GM19193 (cell line): ENCODE data around the gene FIGLA.

Source experiments
- POLR2A ChIP-seq: IDR thresholded peaks from 4 replicates; pipeline ENCODE4 v1.6.1; 2011; ENCODE audit not compliant: insufficient read depth, insufficient read length; ENCODE audit errors: extremely low read depth

The FIGLA gene

DNA sequence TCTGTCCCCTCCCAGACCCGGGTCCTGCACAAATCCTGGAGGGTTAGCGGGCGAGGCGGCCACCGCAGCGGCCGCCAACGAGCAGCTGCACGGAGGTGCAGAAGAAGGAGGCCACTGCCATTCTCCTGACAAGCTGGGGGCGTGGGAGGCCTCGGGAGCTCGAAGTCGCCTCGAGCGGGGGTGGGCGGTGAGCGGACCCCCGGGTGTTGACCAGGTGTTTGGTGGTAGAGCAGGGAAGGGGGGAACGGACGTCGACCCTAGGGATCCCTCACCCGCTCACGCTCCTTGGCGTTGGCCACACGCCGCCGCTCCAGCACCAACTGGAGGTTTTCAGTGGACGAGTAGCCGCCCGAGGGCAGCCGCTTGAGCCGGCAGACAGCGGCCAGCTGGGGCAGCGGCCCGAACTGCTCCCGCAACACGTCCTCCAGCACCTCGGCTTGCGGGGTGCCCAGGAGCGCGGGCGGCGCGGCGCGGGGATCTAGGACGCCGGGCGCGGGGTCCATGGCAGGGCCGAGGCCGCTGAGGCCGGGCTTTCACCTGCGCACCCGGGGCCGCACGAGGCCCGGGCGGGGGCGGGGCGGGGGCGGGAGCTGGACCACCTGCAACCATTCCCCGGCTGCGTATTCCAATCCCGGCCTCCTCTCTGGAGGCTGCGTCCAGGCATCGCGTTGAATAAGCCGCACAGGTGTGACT, at the start of gene FIGLA:
Gene FIGLA, minus strand, starts transcription at position 508 of the 693 bp plus-strand sequence. Its CDS starts 5 bp downstream, at position 503.
- TF ChIP-seq POLR2A = no peak

GRCh38 chr2:70837980-70838925, 47.8 kb upstream of the FIGLA start:
- TF ChIP-seq POLR2A = no peak

DNA sequence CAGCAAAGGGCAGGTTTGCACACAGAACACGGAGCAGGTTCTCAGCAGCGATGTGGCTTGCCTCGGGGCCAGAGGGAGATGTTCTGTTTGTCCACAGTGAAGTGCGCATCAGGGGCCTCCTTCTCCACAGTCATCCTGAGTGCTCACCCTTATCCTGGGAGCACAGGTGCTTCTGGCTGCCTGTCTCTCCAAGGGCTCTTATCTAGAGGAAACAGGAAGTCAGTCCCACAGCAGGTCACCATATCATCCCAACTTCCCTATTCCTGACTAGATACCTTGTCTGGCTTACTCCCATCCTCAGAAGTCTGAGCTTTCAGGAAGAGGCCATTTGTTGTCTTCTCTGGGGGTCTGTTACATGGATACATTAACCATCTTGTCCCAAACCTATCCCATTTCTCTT, 45.2 kb upstream of the FIGLA start, which contains the start of gene CD207:
Gene CD207, minus strand, starts transcription at position 174 of the 400 bp plus-strand sequence. Its CDS starts 40 bp downstream, at position 134.
- no peak for TF ChIP-seq POLR2A

DNA sequence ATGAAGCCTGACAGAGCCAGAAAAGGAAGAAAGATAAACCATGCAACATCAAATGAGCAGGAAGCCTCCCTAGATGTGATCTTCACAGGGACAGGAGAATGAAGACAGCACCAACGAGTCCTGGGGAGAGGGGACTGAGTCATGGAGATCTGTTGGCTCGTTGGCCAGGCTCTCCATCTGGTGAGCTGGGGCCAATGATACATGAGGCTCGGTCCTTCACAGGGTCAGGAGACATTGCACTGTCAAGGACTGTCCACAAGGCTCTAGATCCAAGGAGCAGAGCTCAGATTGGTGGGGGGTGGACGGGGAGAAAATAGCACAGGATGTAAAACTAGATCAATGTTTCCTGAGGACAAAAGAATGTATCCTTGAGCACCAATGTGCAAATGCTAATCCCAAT, 44.4 kb upstream of the FIGLA start:
- no peak for TF ChIP-seq POLR2A

DNA sequence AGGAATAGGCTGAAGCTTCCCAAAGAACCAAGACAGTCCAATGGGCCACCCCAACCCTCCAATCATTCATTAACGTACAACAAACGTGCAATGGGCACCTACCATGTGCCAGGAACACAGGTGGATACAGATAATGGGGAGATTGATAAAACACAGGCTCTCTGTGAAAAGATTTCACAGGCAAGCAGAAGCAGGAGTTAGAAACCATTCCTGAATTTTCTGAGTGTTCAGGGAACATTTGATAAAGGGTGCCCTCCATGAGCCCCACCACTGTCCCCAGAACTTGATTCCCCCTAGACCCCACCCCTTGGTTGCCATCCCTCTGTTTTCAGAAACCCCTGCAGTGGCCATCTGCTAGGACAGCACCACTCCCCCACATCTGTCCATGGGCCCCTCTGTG, 43.7 kb upstream of the FIGLA start:
- TF ChIP-seq POLR2A = no peak

GRCh38 chr2:70833246-70833645, 42.8 kb upstream of the FIGLA start:
- no peak for TF ChIP-seq POLR2A

DNA sequence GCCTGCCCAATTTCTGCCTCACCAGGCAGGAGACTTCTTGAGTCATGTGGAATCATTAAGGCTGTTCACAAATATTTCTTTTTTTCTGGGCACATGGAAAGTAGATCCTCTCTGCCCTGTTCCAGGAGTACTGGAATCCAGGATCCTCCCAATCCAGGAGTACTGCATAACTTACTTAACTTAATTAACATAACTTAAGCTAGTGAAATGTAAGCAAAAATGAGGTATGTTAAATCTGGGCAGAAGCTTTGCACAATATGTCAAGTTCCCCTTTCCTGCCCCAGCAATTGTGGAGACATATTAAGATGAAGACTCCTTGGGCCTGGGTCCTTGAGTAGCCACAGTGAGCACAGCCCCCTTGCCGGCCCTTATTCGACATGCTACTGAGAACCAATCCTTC, 41.9 kb upstream of the FIGLA start:
- TF ChIP-seq POLR2A = no peak

GRCh38 chr2:70831861-70832260, 41.4 kb upstream of the FIGLA start:
- TF ChIP-seq POLR2A = no peak

DNA sequence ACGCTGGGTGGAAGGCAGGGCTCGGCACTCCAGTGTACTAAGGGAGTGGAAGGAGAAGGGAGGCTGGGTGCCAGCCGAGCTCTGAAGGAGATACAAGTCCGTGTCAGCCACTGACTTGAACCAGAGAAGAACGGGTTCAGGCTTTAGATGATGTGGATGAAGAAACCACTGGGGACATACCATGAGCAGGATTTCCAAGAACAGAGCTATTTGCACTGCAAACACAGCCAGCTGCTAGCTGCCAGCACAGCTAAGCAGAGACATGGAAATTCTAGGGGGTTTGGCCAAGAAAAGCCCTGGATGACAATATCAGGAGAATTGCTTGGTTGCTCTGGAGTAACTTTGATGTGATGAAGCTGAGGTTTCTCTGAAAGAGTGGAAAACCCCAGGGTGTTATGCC, 39.9 kb upstream of the FIGLA start:
- TF ChIP-seq POLR2A = no peak

- no peak for TF ChIP-seq POLR2A
Observed at GRCh38 chr2:70829916-70830315, 39.5 kb upstream of the FIGLA start.

- no peak for TF ChIP-seq POLR2A
Observed at GRCh38 chr2:70828914-70829824, 38.7 kb upstream of the FIGLA start.

DNA sequence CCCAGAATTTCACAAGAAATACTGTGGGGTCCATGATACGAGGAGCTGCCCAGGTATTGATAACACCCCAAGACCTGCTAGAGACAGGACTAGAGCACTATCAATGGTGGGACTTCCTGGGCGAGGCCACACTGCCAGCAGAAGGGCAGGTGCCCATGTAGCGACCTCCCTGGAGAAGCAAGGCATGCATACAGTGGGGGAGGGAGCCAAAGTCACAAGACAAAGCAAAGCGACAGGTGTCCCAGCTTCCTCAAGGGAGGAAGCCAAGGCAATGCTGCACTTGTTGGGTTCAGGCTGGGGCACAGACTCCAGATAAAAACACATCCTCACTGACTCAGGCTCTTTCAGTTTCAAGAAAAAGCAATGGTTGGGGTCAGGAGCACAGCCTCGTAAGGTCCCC, 37.7 kb upstream of the FIGLA start:
- TF ChIP-seq POLR2A = no peak

DNA sequence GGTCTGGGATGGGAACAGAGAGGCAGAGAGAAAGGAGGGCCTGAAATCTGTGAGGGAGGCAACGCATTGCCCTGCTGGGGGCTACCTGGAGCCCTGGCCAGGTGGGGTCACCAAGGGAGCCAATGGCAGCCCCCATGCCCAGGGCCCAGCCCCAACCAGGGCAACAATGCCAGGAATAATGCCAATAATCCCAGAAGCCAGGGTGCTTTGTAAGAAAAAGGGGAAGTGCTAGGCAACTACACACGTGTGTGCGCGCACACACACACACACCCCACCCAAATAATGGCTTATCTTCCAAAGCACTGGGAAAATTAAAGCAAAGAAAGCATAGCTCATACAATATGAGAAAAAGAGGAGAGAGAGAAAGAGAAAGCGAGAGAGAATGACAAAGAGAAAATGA, 36.9 kb upstream of the FIGLA start:
- TF ChIP-seq POLR2A = no peak

DNA sequence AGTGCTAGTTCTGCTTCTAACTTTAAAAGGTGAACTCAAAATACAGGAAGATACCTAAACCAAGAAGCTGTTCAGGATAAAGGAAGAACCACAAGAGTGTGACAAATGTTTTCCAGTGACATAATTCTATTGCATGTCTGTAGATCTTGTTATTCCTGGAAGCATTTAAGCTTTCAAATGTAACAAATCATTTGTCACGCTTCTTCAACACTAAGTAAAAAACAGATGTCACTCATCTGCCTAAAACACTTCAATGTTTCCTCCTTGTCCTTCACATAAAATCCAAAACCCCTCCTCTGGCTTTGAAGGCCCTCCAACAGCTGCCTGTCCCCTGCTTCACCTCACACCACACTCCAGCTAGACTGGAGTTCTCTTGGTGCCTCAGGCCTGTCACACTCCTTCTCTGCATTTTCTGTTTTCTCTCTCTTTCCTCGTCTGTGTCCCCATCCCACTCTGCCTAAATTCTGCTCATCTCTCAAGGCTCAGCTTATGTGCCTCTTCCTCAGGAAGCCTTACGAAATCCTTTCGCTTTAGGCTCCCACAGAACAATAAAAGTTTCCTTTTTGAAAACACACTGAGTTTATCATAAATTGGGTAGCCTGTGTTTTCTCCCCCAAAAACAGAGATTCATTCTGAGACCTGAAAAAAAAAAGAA, 36.4 kb upstream of the FIGLA start:
- no peak for TF ChIP-seq POLR2A

GRCh38 chr2:70823249-70823648, 32.8 kb upstream of the FIGLA start:
- TF ChIP-seq POLR2A = no peak

DNA sequence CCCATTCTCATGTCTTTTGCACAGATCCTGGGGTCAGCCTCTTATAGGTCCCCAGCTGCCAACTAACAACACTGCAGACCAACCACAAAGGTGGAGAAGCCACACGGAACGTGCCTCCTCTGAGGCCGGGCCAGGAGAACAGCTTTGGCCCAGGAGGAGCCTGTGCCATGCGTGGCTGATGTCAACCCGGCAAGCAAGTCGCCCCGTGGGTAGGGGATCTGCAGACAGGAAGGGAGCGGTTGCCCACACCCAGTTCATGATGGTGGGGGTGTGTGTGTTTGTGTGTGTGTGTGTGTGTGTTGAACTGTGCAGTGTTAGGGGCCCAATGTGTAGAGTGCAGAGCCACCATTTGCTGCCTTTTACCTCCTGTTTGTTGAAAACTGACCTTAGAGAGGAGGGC, 32.4 kb upstream of the FIGLA start:
- no peak for TF ChIP-seq POLR2A
